Omental fat pad (tissue), 4 donors: ENCODE results near the gene IL4R. TPM values are rescaled to one million over a fixed set of nuclear protein-coding genes. Genes with fewer than 3 reads are reported as not detected.

Source experiments
- ATAC-seq: fragments of 150-250 bp; one replicate; pipeline ENCODE4 v1.9.1; 2016; ENCODE audit warnings: mild to moderate bottlenecking, moderate library complexity; ENCODE audit not compliant: low FRiP score
- DNase-seq: peaks from one replicate; pipeline ENCODE4 v3.0.0-alpha.2; 2019; ENCODE audit warnings: low spot score
- total RNA-seq, 4 donors: library from RNA; depleted of rRNA; stranded (reverse); fragments of >200 nt; gene quantifications; one replicate each; pipeline ENCODE4 v1.1.0, GENCODE V29; 2016
- TF ChIP-seq, protein P1 (sequence below), 3 donors: fragments of 450-650 bp; IDR thresholded peaks; one replicate each; pipeline ENCODE4 v1.5.1; 2016 to 2017; ENCODE audit warnings: antibody characterized with exemption in 3 of 3, mild to moderate bottlenecking in 3 of 3, moderate library complexity in 2 of 3

IL4R gene
- total RNA-seq, 4 donors from 2014 or later, result 36.9 to 162 (median 47.3) TPM

DNA sequence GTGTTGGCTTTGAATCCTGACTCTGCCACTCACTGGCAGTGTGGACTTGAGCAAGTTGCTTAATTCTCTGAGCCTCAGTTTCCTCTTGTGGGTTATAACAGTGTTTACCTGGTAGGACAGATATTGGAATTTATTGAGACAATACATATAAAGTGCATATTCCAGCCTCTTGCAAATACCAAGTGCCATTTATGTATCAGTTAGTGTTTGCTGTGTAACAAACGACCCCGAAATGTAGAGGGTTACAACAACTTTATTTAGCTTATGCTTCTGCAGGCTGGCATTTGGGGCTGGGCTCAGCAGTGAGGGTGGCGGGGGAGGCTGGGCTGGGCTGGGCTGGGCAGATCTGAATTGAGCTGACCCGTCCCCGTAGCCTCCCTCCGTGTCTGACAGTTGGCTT, 45.8 kb downstream of the IL4R start:
- no peak for ATAC-seq
- DNase-seq, result no peak
- TF ChIP-seq, protein P1, sequence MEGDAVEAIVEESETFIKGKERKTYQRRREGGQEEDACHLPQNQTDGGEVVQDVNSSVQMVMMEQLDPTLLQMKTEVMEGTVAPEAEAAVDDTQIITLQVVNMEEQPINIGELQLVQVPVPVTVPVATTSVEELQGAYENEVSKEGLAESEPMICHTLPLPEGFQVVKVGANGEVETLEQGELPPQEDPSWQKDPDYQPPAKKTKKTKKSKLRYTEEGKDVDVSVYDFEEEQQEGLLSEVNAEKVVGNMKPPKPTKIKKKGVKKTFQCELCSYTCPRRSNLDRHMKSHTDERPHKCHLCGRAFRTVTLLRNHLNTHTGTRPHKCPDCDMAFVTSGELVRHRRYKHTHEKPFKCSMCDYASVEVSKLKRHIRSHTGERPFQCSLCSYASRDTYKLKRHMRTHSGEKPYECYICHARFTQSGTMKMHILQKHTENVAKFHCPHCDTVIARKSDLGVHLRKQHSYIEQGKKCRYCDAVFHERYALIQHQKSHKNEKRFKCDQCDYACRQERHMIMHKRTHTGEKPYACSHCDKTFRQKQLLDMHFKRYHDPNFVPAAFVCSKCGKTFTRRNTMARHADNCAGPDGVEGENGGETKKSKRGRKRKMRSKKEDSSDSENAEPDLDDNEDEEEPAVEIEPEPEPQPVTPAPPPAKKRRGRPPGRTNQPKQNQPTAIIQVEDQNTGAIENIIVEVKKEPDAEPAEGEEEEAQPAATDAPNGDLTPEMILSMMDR (IDR thresholded peaks at IDR 0.05), result no peak

GRCh38 chr16:27361987-27362386, 48.2 kb downstream of the IL4R start:
- ATAC-seq, result no peak
- TF ChIP-seq, protein P1 (IDR thresholded peaks at IDR 0.05), result no peak
- no peak for DNase-seq

DNA sequence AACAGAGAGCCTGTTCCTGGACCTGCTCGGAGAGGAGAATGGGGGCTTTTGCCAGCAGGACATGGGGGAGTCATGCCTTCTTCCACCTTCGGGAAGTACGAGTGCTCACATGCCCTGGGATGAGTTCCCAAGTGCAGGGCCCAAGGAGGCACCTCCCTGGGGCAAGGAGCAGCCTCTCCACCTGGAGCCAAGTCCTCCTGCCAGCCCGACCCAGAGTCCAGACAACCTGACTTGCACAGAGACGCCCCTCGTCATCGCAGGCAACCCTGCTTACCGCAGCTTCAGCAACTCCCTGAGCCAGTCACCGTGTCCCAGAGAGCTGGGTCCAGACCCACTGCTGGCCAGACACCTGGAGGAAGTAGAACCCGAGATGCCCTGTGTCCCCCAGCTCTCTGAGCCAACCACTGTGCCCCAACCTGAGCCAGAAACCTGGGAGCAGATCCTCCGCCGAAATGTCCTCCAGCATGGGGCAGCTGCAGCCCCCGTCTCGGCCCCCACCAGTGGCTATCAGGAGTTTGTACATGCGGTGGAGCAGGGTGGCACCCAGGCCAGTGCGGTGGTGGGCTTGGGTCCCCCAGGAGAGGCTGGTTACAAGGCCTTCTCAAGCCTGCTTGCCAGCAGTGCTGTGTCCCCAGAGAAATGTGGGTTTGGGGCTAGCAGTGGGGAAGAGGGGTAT, 48.9 kb downstream of the IL4R start:
- DNase-seq (no peak), ATAC-seq (no peak)
- TF ChIP-seq, protein P1 (IDR thresholded peaks at IDR 0.05), result no peak

DNA sequence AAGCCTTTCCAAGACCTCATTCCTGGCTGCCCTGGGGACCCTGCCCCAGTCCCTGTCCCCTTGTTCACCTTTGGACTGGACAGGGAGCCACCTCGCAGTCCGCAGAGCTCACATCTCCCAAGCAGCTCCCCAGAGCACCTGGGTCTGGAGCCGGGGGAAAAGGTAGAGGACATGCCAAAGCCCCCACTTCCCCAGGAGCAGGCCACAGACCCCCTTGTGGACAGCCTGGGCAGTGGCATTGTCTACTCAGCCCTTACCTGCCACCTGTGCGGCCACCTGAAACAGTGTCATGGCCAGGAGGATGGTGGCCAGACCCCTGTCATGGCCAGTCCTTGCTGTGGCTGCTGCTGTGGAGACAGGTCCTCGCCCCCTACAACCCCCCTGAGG, 49.5 kb downstream of the IL4R start:
- DNase-seq, result no peak
- TF ChIP-seq, protein P1 (IDR thresholded peaks at IDR 0.05), result no peak
- no peak for ATAC-seq

- ATAC-seq (no peak), DNase-seq (no peak)
- TF ChIP-seq, protein P1 (IDR thresholded peaks at IDR 0.05), result no peak
Observed at GRCh38 chr16:27363797-27364196, 50.0 kb downstream of the IL4R start.

GRCh38 chr16:27364493-27365141, 50.8 kb downstream of the IL4R start:
- TF ChIP-seq, protein P1 (IDR thresholded peaks at IDR 0.05), result no peak
- ATAC-seq (peak; percentile 54), DNase-seq (no peak)
